NCI-H2227 (cell line): Measurements from ENCODE around the gene PLCD4.

Source experiments
- DNase-seq: peaks from one replicate; lab custom pipeline; 2025; ENCODE audit not compliant: unreplicated experiment; lab: John Stamatoyannopoulos, UW

PLCD4 gene

DNA sequence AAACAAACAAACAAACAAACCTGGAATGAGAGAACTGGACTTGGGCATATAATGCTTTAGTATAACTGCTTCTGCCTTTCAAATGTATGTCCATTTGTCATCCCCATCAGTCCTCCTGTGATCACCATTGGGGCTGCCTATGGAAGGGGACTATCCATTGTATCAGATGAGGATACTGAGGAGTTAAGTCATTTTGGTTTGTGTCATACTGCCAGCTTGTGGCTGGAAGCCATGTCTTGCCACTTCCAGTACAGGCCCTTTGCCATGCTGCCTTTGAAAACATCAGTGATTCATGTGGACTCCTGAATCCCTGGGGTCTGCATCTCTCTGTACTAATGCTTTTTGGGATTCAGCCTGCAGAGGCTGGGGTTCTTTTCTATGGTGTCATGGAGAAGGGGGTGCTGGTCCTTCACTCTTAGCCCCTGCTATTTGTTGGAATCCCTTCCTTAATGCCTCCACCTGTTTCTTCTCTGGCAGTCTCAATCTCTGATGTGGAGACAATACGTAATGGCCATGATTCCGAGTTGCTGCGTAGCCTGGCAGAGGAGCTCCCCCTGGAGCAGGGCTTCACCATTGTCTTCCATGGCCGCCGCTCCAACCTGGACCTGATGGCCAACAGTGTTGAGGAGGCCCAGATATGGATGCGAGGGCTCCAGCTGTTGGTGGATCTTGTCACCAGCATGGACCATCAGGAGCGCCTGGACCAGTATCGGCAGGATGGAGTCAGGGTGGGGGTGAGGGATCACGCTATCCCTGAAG lies 10.6 kb downstream of the PLCD4 start:
- no peak for DNase-seq

DNA sequence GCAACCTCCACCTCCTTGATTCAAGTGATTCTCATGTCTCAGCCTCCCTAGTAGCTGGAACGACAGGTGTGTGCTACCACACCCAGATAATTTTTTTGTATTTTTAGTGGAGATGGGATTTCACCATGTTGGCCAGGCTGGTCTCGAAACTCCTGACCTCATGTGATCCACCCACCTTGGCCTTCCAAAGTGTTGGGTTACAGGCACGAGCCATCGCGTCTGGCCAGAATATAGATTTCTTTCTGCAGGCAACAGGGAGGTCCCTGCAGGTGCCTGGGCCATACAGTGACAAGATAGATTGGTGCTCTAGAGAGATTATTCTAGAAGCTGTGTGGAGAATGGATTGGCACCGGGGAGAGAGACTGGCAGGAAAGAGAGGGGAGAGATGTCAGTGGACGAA lies 13.3 kb downstream of the PLCD4 start:
- no peak for DNase-seq

DNA sequence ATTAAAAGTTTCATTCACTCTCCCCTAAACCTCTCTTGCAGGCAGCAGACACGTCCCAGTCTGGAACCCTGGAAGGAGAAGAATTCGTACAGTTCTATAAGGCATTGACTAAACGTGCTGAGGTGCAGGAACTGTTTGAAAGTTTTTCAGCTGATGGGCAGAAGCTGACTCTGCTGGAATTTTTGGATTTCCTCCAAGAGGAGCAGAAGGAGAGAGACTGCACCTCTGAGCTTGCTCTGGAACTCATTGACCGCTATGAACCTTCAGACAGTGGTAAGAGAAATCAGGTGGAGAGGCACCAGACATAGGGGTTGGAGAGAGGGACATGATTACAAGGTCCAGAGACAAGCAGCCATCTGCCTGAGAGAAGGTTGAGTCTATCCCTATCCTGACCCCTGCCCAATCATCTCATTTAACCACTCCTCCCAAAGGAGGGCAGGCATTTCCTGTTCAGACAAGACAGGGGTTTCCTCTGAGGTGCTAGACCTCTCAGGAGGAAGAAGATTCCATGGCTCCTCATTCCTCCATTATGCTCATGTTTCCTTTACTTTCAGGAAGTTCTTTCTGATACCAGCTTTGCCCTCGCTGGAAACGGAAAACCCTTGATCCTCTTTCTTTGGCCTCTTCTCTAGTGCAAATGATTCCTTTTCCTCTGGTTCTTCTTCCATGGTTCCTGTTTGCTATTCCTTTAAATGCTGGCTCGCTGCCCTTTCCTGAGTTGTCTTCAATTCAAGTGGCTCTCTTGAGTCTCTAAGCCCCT lies 15.1 kb downstream of the PLCD4 start:
- no peak for DNase-seq

DNA sequence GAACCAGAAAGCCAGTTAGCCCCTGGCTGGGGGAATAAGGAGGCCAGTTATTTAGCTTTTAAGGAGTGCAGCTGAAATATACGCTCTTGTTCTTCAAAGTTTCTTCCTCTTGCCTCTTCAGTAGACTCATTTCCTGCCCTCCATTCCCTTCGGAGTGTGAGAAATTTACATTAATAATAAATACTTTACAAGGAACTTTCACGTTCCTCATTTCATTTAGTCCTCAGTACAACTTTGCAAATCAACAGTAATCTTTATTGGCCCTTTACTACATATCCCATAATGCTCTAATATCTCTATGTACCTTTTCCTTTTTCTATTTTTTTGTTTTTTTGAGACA lies 15.6 kb downstream of the PLCD4 start:
- no peak for DNase-seq

DNA sequence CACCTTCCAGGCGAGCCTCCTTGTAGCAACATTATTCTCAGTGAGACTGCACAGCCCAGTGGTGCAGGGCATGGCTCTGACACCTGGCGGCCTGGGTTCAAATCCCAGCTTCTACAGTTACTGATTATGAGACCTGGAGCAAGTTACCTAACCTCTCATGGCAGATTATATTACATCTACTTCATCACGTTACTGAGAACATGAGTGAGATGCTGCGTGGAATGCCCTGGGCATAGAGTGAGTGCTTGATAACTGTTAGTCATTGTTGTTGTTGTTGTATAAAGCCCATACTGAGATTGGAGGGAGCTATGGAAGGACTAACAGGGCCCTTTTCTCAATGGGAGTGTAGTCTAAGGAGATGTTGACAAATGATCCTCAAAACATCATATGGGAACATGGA lies 18.7 kb downstream of the PLCD4 start:
- DNase-seq, result no peak

DNA sequence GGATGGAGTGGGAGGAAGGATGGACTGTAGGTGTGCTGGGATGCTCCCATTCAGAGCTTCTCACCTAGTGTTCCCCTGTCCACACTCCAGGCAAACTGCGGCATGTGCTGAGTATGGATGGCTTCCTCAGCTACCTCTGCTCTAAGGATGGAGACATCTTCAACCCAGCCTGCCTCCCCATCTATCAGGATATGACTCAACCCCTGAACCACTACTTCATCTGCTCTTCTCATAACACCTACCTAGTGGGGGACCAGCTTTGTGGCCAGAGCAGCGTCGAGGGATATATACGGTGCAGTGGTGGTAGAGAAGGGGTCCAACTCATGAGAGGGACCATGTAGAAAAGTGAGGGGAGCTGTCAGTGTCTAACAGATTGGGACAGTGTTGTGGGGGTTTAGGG lies 20.2 kb downstream of the PLCD4 start:
- DNase-seq, result no peak

DNA sequence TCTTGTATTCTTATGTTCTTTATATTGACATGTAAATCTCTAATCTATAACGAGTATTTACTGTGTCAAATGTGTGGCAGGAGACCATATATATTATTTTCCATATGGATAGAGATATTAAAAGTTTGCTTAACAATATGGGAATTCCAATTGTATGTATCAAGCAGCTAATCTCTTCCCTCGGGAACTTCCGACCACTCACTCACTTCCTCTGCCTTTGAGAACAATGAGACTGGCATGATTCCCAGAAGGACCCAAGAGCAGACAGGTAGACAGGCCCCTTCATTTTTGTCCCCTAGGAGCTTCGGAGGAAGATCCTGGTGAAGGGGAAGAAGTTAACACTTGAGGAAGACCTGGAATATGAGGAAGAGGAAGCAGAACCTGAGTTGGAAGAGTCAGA lies 24.1 kb downstream of the PLCD4 start:
- no peak for DNase-seq

DNA sequence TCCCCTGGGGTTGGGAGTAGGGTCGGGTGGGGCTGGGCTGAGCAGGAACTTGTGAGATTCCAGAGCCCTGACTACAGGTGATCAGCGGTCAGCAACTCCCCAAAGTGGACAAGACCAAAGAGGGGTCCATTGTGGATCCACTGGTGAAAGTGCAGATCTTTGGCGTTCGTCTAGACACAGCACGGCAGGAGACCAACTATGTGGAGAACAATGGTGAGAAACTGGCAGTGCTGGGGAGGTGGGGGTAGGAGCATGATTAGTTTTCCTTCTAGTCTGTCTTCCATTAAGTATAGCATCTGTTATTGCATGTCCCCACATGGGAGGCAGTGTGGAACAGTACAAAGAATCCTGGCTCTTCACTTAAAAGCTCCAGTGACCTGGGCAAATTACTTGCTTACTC lies 28.0 kb downstream of the PLCD4 start:
- no peak for DNase-seq

DNA sequence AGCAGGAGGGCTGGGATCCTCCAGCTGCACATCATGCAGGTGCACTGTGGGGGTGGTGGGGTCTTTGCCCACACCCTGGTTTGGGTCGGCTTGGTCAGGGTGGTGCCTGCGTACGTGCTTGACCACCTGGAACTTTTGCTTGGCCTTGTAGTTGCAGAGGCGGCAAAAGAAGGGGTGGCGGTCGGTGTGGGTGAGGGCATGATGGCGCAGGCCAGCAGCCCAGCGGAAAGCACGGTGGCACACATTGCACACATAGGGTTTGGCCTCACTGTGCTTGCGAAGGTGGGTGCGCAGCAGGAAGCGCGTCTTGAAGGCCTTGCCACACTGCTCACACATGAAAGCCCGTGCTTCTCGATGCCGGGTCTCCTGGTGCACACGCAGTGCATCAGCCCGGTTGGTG lies 30.7 kb downstream of the PLCD4 start:
- no peak for DNase-seq

DNA sequence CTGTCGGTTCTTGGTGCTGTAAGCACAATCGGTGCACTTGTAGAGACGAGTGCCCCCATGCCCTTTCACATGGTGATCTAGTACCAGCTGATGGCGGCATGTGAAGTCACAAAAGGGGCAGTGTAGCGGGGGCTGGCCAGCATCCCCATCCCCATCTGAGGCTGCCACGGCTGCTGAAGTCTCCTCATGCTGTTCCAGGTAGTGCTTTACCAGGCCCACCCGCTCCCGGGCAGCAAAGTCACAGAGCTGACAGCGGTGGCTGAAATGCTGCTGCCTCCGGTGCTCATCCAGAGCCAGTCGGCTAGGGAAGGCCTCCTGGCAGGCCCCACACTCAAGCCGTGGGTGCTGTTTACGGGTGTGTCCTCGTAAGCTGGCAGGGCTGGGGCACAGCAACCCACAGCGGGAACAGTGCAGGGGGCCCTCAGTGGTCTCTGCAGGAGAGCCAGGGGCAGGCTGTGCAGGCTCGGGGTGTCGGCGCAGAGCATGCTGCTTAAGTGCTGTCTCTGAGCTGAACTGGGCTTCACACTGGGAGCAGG lies 34.5 kb downstream of the PLCD4 start:
- no peak for DNase-seq

DNA sequence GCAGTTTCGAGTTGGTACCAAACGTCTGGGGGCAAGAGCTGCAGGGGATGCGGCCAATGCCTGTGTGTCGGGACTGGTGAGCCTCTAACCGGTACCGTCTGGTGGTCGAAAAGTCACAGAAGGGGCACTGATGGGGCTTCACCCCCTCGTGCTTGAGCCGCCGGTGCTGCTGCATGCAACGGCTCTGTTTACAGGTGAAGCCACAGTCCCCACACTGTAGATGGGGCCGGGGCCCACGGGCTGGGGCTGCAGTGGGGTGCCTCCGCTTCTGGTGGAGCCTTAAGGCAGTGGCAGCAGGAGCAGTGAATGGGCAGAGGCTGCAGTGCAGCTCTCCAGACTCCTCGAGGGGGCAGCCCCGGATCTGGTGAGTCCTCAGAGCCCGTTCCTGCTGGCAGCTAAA lies 35.1 kb downstream of the PLCD4 start:
- DNase-seq, result no peak

DNA sequence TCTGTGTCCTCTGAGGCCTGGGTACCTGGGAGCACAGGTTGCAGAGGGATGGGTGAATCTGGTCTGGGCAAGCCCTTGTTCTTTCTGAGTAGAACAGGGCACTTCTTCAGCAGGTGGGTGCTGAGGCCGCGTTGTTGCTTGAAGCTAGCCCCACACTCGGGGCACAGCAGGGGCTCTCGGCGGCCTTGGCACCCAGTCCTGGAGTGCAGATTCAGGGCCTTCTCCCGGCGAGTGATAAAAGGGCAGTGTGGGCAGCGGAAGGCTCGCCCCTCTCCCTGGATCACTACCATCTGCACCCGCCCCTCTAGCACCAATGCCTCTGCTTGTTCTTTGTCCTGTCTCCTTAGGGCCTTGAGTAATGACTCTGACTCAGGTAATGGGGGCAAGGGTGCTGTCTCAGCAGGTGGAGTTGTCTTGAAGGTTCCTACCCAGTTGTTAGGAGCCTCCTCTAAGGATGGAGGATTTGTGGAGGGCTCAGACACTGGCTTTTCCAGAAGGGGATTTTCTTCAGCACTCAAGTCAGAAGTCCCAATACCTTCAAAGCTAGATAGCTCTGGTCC lies 36.1 kb downstream of the PLCD4 start:
- no peak for DNase-seq

DNA sequence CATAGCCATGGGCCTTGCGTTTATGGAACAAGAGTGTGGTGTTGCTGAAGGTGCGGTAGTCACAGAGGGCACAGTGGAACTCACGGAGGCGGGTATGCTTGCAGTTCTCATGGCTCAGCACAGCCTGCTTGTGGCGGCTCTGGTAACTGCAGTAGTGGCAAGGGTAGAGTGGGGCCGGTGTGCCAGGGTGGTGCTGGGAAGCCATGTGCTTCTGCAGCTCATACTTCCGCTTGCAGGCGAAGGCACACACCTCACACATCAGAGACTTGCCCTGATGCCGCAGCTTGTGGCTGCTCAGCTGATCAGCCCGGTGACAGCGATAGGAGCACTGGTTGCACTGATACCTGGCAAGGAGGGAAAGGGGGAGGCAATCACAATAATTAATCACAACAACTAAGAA lies 37.0 kb downstream of the PLCD4 start:
- DNase-seq, result no peak

DNA sequence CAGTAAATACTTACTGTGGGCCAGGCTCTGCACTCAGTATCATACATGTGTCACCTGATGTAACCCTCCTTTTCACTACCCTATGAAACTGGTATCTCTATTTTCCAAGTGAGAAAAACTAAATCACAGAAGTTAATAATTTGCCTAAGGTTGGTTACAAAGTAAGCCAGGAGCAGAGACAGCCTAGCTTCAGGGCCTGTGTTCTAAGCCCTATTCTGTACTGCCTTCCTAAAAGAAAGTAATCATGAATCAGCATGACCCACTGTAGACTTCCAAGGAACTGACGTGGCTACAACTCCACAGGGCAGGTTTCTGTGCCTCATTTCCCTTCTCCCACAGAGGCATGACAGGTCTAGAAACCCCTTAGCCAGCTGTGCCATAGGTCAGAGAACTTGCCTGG lies 37.4 kb downstream of the PLCD4 start:
- DNase-seq, result no peak

DNA sequence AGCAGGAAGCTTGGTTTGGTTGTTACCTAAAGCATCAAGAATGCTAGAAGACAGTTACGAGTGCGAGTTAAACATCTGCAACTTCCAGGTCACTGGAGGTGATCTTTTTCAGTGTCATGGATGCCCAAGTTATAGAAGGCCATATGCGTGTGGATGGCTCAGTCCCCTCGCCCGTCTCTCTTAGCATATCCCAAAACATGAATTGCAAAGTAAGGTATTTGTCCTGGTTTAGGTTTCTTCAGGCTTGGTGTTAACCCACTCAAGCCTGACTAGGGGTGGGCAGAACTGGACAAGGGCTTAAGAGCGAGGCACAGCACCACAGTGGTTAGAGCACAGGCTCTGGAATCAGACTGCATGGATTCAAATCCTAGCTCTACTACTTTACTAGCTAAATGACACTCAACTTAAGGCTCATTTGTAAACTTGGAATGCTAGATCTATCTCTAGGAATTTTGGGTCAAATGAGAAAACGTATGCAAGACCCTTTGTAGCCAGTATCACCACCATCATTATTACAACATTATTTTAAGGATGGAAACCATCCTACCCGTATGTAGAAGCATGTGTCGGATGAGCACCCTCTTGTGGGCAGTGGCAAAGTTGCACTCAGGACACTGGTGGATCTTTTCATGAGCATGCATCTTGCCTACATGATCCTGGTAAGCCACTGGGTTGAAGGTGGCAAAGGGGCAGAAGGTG lies 40.5 kb downstream of the PLCD4 start:
- peak; percentile 64 for DNase-seq

DNA sequence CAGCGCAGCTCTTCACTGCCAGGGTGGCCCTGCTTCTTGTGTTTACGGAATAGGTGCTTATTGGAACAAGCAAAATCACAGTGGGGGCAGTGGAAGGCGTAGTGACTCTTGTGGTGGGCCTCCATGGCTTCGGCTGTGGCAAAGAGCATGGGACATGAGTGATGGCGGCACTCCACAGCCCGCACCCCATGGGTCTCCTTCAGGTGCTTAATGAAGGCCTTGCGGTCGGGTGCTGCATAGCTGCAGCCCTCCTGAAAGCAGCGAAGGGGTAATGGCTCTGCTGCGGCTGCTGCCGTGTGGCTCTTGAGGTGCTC lies 41.0 kb downstream of the PLCD4 start:
- no peak for DNase-seq

DNA sequence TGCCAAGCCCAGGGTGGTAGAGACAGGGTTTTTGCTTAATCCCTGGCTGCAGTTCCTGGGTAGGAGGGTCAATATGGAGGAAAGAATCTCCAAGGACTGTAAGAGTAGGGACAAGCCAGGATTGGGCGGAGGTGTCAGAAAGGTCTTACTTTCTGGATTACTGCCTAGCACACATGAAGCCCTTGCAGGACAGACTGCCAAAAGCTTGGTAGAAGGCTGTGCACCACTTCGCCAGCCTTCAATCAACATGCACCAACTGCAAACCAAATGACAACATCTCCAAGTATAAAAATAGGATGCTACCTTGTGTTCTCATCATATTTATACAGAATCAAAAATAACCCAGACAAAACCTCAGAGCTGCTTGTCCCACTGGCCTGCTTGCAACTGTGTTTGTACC lies 48.1 kb downstream of the PLCD4 start:
- no peak for DNase-seq

DNA sequence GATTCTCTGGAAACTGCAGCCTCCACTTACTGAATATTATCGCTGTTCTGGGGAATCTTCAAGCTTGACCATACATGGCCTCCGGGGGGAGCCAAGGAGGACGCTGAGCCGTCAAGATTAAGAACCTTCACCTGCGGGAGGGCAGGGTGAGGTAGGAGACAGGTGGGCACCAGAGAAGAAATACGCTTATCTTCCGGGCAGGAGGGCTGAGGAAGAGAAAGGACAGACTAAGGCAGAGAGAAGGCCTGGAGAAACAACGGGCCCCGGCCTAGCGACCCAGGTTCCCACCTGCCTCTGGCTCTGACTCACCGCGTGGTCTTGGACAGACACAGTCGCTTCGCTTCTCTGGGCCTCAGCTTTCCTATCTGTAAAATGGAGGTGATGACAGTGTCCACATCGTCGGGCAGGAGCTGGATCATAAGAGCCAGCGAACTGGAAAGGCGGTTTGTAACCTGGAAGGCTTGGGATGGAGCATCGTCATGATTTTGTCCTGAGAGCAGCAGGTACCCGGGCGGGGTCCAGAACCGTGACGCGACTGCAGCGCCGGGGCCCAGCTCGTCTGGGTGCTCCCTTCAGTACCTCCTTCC lies 51.1 kb downstream of the PLCD4 start:
- DNase-seq, result peak; percentile 69

DNA sequence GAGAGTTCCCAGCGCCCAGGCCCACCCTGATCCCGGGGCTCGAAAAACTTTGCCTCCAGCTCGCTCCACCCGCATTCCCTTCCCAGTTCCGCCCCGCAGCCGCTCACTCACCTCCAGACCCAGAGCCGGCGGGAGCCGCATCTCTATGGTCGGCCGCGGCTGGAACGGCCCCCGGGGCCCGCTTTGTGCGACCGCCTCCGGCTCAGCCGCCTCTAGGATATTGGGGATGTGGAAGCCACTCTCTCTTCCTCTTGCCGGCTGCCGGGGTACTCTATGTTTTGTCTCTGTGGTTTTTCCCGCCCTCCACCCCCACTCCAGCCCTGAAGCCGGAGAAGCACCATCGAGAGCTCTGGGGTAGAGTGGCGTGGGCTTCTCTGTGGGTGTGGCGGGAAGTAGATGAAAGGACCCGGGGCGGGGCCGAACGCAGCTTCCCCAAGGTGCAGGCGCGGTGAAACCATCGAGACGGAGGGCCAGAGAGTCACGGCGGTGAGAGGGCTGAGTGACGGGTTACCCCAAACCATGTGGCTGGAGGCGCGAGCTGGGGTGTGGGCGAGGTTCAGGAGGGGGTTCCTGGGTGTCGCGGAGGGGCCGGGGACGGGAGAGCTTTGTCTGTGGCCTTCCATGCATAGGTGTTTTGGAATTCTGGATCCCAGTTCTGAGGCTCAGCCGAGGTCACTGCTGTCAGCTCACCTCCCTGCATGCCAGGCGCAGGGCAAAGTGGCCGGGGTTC lies 51.7 kb downstream of the PLCD4 start, which contains the start of the genes BCS1L and ZNF142:
Gene BCS1L (plus strand): TSS at position 426 of the 730 bp plus-strand sequence. CDS start 1,305 bp downstream, outside the sequence.
Gene ZNF142 (minus strand): TSS at position 366 of the 730 bp plus-strand sequence. CDS start 3,194 bp downstream, outside the sequence.
- peak; percentile 97 for DNase-seq

DNA sequence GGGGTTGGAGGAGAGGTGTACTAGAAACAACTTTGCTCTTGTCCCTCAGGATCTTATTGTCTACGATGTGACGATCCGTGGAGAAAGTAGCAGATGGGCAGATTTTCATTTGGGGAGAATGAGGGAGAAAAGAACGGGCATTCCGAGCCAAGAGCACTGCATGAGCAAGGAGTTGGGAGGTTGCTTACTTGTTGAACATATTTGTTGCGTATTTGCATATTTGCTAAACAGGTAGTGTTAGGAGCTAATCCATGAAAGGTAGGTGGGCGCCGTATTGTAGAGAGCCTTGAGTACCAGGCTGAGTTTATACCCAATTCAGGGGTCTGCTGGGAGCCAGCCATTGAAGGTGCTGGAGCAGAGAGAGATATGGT lies 52.3 kb downstream of the PLCD4 start:
- DNase-seq, result peak; percentile 50

DNA sequence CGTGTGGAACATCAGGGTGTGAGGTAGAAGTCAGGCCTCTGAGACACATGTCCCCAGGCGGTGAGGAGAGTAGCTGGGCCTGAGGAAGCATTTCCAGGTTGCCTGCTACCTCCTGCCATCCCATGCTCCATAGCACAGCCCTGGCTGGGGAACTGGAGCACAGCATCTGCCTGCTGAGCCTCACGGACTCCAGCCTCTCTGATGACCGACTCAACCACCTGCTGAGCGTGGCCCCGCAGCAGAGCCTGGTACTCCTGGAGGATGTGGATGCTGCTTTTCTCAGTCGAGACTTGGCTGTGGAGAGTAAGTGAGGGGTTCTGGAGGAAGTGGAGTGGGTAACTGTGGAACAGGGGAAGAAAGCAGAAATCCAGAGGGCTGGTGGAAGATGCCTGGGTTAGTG lies 54.7 kb downstream of the PLCD4 start:
- no peak for DNase-seq
